Stimulated activated memory B cell treated with anti-CD40 and anti-IgM and Interleukin-4, amounts not matched to agents 10 μg/mL and 1 μg/mL and 100 μg/mL, for 72 hours (primary cell): Measurements from ENCODE around the gene BBS9.
"Not testable (repeated sequence)": the region's sequence is repeated elsewhere in the genome, so short reads cannot be mapped to it uniquely, and the experiment has no call there.

Experiments
- ATAC-seq: fragments of 150-1000 bp; cut with Tn5 transposase; 2 replicates; pipeline ENCODE4 v1.10.0; 2021
- H3K27ac Mint-ChIP-seq: one replicate; pipeline ENCODE4 v1.8.0; 2022; ENCODE audit warnings: mild to moderate bottlenecking, mixed read lengths
- H3K27me3 Mint-ChIP-seq: one replicate; pipeline ENCODE4 v1.8.0; 2022; ENCODE audit warnings: mixed read lengths
- H3K36me3 Mint-ChIP-seq: one replicate; pipeline ENCODE4 v1.8.0; 2022; ENCODE audit warnings: mixed read lengths
- H3K4me1 Mint-ChIP-seq: one replicate; pipeline ENCODE4 v1.8.0; 2022; ENCODE audit warnings: mixed read lengths
- H3K4me3 Mint-ChIP-seq: one replicate; pipeline ENCODE4 v1.8.0; 2022; ENCODE audit warnings: mild to moderate bottlenecking, moderate library complexity, mixed read lengths
- H3K9me3 Mint-ChIP-seq: one replicate; pipeline ENCODE4 v1.8.0; 2022; ENCODE audit warnings: mixed read lengths

BBS9 gene

DNA sequence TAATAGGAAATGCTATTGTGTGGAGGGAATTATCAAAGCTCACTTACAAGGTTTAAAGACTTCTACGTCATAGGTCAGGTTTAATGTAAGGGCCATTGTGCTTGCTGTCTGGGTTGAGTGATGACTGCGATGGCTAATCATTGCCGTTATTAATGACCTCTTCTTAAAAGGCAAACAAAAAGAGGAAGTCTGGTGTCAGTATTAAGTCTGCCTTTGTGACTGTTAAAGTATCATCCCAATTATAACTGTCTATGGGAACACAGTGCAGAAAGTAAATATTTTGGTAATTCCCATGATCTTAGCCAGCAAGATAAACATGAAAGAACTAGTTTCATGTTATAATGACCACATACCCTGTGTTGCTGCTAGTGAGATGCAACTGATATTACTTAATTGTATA is 382.4 kb downstream of the BBS9 start:
- Mint-ChIP-seq H3K36me3 (peaks cover 32% of the 10 kb centered on the region), H3K4me1 (no peaks in the 10 kb centered on the region), H3K9me3 (no peaks in the 10 kb centered on the region), H3K27me3 (no peaks in the 10 kb centered on the region), H3K4me3 (no peak overlapping the region), H3K27ac (no peak overlapping the region)
- no peak for ATAC-seq

DNA sequence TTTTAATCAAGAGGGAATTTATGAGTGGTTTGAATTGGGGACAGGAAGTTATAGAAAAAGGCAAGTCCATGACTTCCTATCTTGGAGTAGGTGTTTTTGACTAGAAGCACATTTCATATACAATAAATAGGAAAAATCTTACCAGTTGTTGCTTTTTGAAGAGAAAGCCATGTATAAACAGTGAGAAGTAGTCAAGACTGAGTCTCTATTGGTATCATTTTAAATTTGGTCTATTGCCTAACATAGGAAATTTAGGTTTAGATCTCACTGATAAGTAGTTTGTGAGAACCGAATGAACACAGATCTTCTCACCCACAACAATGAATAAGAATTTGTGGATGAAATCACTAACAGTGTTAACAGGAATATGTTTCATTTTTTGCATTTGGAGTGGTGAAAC is 387.2 kb downstream of the BBS9 start:
- no peaks in the 10 kb centered on the region for H3K4me1 Mint-ChIP-seq
- peaks cover 13% of the 10 kb centered on the region for H3K36me3 Mint-ChIP-seq
- no peak overlapping the region for H3K27ac Mint-ChIP-seq
- H3K27me3 Mint-ChIP-seq = no peaks in the 10 kb centered on the region
- no peaks in the 10 kb centered on the region for H3K9me3 Mint-ChIP-seq
- no peak for ATAC-seq
- no peak overlapping the region for H3K4me3 Mint-ChIP-seq

GRCh38 chr7:33517191-33517590 is 387.8 kb downstream of the BBS9 start:
- no peak for ATAC-seq
- H3K27ac Mint-ChIP-seq = no peak overlapping the region
- no peaks in the 10 kb centered on the region for H3K9me3 Mint-ChIP-seq
- no peak overlapping the region for H3K4me3 Mint-ChIP-seq
- no peaks in the 10 kb centered on the region for H3K4me1 Mint-ChIP-seq
- H3K36me3 Mint-ChIP-seq = peaks cover 13% of the 10 kb centered on the region
- H3K27me3 Mint-ChIP-seq = no peaks in the 10 kb centered on the region

DNA sequence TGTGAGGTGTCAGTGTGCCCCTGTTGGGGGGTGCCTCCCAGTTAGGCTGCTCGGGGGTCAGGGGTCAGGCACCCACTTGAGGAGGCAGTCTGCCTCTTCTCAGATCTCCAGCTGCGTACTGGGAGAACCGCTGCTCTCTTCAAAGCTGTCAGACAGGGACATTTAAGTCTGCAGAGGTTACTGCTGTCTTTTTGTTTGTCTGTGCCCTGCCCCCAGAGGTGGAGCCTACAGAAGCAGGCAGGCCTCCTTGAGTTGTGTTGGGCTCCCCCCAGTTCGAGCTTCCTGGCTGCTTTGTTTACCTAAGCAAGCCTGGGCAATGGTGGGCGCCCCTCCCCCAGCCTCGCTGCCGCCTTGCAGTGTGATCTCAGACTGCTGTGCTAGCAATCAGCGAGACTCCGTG is 397.6 kb downstream of the BBS9 start:
- not testable (repeated sequence) for H3K9me3 Mint-ChIP-seq, H3K27me3 Mint-ChIP-seq, H3K4me3 Mint-ChIP-seq, H3K4me1 Mint-ChIP-seq, H3K36me3 Mint-ChIP-seq, H3K27ac Mint-ChIP-seq, ATAC-seq

DNA sequence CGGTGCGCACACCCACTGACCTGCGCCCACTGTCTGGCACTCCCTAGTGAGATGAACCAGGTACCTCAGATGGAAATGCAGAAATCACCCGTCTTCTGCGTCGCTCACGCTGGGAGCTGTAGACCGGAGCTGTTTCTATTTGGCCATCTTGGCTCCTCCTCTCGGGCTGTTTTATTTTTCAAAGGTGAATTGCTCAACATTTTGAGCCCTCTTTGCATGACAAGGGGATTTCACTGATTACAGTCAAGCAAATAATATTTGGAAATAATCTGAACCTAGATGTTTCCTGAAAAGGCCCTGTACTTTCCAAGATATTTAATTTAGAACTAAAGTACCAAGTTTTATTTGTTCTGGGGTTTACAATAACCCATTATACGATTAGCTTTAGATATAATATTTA is 398.2 kb downstream of the BBS9 start:
- not testable (repeated sequence) for H3K4me1 Mint-ChIP-seq, H3K27me3 Mint-ChIP-seq, H3K27ac Mint-ChIP-seq, ATAC-seq, H3K4me3 Mint-ChIP-seq, H3K9me3 Mint-ChIP-seq
- peaks cover 11% of the 10 kb centered on the region for H3K36me3 Mint-ChIP-seq

- H3K27me3 Mint-ChIP-seq = no peaks in the 10 kb centered on the region
- H3K27ac Mint-ChIP-seq = no peak overlapping the region
- no peaks in the 10 kb centered on the region for H3K4me1 Mint-ChIP-seq
- H3K4me3 Mint-ChIP-seq = no peak overlapping the region
- ATAC-seq = no peak
- H3K9me3 Mint-ChIP-seq = peaks cover 3% of the 10 kb centered on the region
- H3K36me3 Mint-ChIP-seq = peaks cover 23% of the 10 kb centered on the region
Measured at GRCh38 chr7:33529070-33529469, 399.7 kb downstream of the BBS9 start.

DNA sequence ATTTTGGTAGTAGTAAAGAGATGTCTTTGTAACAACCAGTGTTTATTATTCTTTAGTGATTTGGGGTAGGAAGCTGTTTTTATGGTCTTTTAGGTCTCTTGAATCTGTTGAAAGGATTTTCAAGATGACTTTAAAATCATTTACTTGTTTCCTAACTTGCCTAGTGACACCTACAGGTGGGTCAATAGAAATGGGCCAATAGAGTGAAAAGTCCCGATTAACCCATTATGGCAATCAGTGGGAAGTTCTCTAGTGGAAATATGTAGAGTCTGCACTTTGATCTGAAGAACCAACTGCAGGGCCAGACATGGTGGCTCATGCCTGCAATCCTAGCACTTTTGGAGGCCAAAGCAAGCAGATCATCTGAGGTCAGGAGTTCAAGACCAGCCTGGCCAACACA is 401.3 kb downstream of the BBS9 start:
- Mint-ChIP-seq H3K36me3 (peaks cover 31% of the 10 kb centered on the region), H3K4me3 (no peak overlapping the region), H3K9me3 (no peaks in the 10 kb centered on the region), H3K4me1 (no peaks in the 10 kb centered on the region), H3K27ac (no peak overlapping the region), H3K27me3 (no peaks in the 10 kb centered on the region)
- ATAC-seq = no peak

- ATAC-seq = no peak
- no peak overlapping the region for H3K4me3 Mint-ChIP-seq
- H3K27ac Mint-ChIP-seq = no peak overlapping the region
- no peaks in the 10 kb centered on the region for H3K27me3 Mint-ChIP-seq
- H3K9me3 Mint-ChIP-seq = no peaks in the 10 kb centered on the region
- peaks cover 39% of the 10 kb centered on the region for H3K36me3 Mint-ChIP-seq
- no peaks in the 10 kb centered on the region for H3K4me1 Mint-ChIP-seq
Measured at GRCh38 chr7:33531888-33532287, 402.5 kb downstream of the BBS9 start.

- peaks cover 69% of the 10 kb centered on the region for H3K36me3 Mint-ChIP-seq
Measured at GRCh38 chr7:33534833-33535232, 405.5 kb downstream of the BBS9 start.

DNA sequence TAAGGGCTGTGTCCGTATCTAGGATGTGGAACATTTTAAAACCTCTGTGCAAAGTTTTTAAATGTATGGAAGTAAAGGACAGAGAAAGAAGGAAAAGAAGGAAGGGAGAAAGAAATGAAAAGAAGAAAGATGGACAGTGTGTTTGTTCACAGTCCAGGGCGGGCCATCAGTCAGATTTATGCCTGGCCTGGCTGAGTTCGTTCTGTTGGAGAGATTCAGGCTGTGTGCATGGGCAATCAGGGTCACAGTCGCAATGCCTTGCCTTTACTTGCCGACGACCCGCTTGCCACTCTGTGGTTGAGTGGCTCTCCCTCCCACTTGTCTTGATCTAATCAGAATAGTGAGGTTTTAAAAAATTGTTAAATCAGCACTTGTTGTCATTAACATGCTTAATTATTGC is 406.6 kb downstream of the BBS9 start:
- Mint-ChIP-seq H3K36me3 (peaks cover 80% of the 10 kb centered on the region), H3K27ac (no peak overlapping the region), H3K9me3 (peaks cover 7% of the 10 kb centered on the region), H3K4me3 (no peak overlapping the region), H3K4me1 (no peaks in the 10 kb centered on the region), H3K27me3 (no peaks in the 10 kb centered on the region)
- no peak for ATAC-seq

More at GRCh38 chr7:33534833-33535232, 405.5 kb downstream of the BBS9 start:
- H3K27ac Mint-ChIP-seq = no peak overlapping the region
- no peaks in the 10 kb centered on the region for H3K4me1 Mint-ChIP-seq
- no peak overlapping the region for H3K4me3 Mint-ChIP-seq
- ATAC-seq = no peak
- H3K27me3 Mint-ChIP-seq = no peaks in the 10 kb centered on the region
- peaks cover 4% of the 10 kb centered on the region for H3K9me3 Mint-ChIP-seq

DNA sequence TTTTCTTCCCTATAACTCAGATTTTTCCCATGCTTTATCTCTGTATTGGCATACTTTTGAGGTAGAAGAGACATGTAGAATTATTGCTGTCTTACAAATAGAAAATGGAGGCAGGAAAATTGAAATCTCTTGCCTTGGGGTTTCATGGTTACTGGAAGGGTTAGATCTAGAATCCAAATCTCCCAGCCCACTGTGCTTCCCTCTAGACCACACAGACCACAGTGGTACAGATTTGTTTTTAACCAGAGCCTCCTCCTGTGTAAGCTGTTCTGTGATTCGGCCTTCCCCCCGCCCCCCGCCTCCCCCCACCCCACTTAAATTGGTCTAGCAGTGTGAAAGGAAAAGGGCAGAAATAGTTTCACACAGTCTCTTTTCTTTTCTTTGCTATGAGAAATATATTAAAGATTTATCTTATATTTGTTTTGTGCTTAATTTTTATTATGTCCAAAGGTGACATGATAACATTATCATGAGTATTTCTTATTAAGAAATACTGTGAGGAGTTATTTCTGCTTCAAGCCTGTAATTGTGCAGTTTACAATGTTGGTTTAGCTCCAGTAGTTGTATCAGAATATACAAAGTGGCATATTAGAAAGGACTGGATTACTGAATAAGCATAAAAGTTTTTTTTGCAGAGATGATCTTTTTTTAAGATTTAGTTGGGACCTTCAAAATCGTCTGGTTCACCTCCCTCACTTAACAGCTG is 407.2 kb downstream of the BBS9 start:
- Mint-ChIP-seq H3K27me3 (no peaks in the 10 kb centered on the region), H3K9me3 (peaks cover 11% of the 10 kb centered on the region), H3K4me1 (no peaks in the 10 kb centered on the region), H3K27ac (no peak overlapping the region), H3K36me3 (peaks cover 86% of the 10 kb centered on the region), H3K4me3 (no peak overlapping the region)
- no peak for ATAC-seq

DNA sequence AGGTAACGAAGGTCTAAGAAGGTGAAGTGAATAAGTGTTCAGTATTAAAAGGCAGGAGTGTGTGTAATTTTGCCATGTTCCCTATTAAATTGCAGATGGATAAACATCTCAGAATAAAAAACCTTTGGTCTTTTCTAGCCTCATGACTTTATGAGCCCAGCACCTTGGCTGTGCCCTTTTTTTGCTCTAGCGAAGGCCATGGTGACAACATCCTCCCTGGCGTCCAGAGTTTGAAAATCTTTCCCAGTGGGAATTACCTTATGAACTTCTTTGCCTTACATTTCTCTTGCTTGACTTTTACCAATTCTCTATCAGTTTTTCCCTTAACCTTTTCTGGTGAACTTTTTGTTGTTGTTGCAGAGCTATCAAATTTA is 407.7 kb downstream of the BBS9 start:
- H3K36me3 Mint-ChIP-seq = peaks cover 86% of the 10 kb centered on the region
- H3K27ac Mint-ChIP-seq = no peak overlapping the region
- no peak overlapping the region for H3K4me3 Mint-ChIP-seq
- ATAC-seq = no peak
- no peaks in the 10 kb centered on the region for H3K4me1 Mint-ChIP-seq
- no peaks in the 10 kb centered on the region for H3K27me3 Mint-ChIP-seq
- H3K9me3 Mint-ChIP-seq = peaks cover 11% of the 10 kb centered on the region

DNA sequence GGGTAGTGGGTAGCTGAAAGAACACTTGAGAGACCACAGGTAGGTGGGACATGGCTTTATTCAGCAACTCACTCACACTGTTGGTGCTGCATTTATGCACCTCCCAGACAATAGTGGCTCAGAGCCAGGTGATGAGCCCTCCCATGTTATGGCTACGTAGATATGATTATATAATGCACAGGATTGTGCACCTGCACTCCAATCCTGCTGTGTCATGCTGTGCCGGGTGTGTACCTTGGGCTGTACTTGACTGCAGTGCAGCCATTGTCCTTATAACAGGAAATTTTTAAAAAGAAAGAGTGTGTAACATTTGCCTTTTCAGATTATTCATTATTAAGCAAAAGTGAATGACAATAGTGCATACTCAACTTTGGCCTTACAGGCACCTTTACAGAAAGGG is 409.8 kb downstream of the BBS9 start:
- H3K27me3 Mint-ChIP-seq = no peaks in the 10 kb centered on the region
- H3K9me3 Mint-ChIP-seq = peaks cover 14% of the 10 kb centered on the region
- H3K4me1 Mint-ChIP-seq = no peaks in the 10 kb centered on the region
- no peak overlapping the region for H3K27ac Mint-ChIP-seq
- ATAC-seq = no peak
- peaks cover 90% of the 10 kb centered on the region for H3K36me3 Mint-ChIP-seq
- H3K4me3 Mint-ChIP-seq = no peak overlapping the region

- ATAC-seq = no peak
- Mint-ChIP-seq H3K4me3 (no peak overlapping the region), H3K9me3 (peaks cover 14% of the 10 kb centered on the region), H3K36me3 (peaks cover 89% of the 10 kb centered on the region), H3K4me1 (no peaks in the 10 kb centered on the region), H3K27ac (no peak overlapping the region), H3K27me3 (no peaks in the 10 kb centered on the region)
Measured at GRCh38 chr7:33539659-33540400, 410.5 kb downstream of the BBS9 start.

DNA sequence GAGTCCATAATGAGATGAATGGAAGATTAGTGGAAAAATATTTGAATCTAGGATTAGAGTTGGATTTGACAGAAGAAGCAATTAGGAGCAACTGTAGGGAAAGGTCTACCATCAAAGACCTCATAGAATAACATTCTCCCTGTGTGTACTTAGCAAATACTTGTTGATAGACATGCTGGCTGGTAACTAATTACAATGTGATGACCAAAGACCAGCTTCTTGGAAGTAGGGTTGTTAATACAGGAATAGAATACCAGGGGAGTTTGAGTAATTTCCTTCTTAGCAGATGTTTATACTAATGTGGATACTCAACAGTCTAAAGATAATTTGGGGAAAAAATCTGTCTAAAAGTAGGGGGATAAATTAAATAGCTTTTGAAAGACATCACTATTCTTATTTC is 418.5 kb downstream of the BBS9 start:
- H3K27me3 Mint-ChIP-seq = no peaks in the 10 kb centered on the region
- peaks cover 46% of the 10 kb centered on the region for H3K36me3 Mint-ChIP-seq
- H3K27ac Mint-ChIP-seq = no peak overlapping the region
- H3K4me3 Mint-ChIP-seq = no peak overlapping the region
- H3K9me3 Mint-ChIP-seq = no peaks in the 10 kb centered on the region
- H3K4me1 Mint-ChIP-seq = no peaks in the 10 kb centered on the region
- ATAC-seq = no peak

DNA sequence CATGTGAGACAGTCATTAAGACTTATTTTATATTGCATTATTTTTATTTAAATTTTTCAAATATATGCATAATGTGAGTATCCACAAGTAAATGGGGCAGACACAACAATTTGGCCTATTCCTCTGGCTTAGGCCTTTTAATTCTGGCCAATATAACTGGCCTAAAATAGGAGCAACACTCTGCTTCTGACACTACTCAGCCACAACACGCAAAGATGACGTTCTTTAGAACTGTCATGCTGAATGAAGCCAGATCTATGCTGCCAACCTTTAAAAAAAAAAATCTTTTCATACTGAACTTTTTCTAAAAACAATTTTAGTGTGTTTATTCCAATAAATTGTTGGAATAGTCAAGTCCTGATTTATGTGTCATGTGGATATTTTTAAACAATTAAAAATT is 421.0 kb downstream of the BBS9 start:
- Mint-ChIP-seq H3K27me3 (no peaks in the 10 kb centered on the region), H3K4me1 (no peaks in the 10 kb centered on the region), H3K36me3 (peaks cover 22% of the 10 kb centered on the region), H3K4me3 (no peak overlapping the region), H3K27ac (no peak overlapping the region), H3K9me3 (no peaks in the 10 kb centered on the region)
- no peak for ATAC-seq
